Brain microvascular endothelial cell (primary cell): ENCODE results near the gene MGAT3.

Experiments
- DNase-seq: peaks from one replicate; pipeline ENCODE4 v3.0.0-alpha.2; 2020
- H3K27ac ChIP-seq: fragments of 250-450 bp; sonication (Bioruptor Pico); 2 replicates; pipeline ENCODE4 v1.5.1; 2020; ENCODE audit warnings: mild to moderate bottlenecking, moderate library complexity
- H3K27me3 ChIP-seq: fragments of 250-450 bp; sonication (Bioruptor Pico); replicated peaks from 2 replicates; pipeline ENCODE4 v1.5.1; 2020; ENCODE audit warnings: mild to moderate bottlenecking
- H3K36me3 ChIP-seq: fragments of 250-450 bp; sonication (Bioruptor Pico); replicated peaks from 2 replicates; pipeline ENCODE4 v1.5.1; 2020; ENCODE audit warnings: mild to moderate bottlenecking
- H3K4me3 ChIP-seq: 2 replicates; pipeline ENCODE4 v1.5.1; 2011; ENCODE audit warnings: low read depth, mild to moderate bottlenecking, control low read depth, low read length, moderate library complexity
- CTCF ChIP-seq: IDR thresholded peaks from 2 replicates; pipeline ENCODE4 v1.5.1; 2011; ENCODE audit warnings: low read depth, mild to moderate bottlenecking, moderate library complexity, low read length, control low read depth, inconsistent platforms; ENCODE audit errors: missing control alignments
- in situ Hi-C: cut with HindIII; loops from 2 replicates; pipeline ENCODE4 v1.10.0; 2017; ENCODE audit warnings: low sequenced_read_pairs, low pct_ligation_motif_present

The MGAT3 gene

DNA sequence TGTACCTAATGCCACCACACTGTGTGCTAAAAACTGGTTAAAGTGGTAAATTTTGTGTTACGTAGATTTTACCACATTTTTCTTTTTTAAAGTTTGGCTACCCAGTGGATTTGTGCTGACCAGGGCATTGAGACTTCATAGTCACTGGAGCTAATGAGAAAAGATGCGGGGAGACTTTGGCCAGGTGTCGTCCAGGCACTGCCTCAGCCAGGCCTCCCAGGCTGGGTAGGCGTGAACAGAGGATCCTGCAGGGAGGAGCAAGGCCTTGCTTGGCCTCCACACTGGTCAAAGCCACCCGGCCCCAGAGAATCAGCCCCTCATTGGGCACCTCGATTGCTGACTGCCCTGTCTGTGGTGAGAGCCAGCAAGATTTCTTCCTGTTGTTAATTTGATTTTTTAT, 13.4 kb upstream of the MGAT3 start:
- in situ Hi-C loops = no loop called here
- Histone ChIP-seq H3K27me3 (no peaks in the 10 kb centered on the region), H3K27ac (no peak overlapping the region)

DNA sequence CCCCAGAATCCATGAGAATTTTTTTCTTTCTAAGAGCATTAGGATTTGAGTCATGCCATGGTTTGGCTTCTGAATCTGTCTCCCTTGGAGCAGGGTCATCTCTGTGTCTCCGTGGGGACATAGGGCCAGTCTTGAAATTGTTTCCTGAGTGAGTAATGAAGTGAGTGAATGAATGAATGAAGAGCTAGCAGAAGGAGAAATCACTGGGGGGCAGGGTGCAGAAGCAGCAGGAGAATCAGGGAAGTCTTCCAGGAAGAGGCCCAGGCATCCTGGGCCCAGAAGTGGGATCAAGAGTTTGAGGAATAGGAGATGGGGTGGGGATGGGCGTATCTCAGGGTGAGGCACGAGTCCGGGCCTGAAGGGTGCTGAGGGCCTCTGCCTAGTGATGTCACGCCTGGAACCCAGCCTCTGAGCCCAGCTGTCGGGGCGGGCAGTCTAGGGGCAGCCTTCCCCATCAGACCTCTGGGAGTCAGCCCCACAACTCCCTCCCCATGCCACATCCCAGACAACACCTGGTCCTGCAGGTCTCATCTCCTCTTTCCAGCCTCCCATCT, 12.5 kb upstream of the MGAT3 start:
- DNase-seq = no peak
- Histone ChIP-seq H3K27ac (no peak overlapping the region), H3K36me3 (no peaks in the 10 kb centered on the region), H3K4me3 (no peak overlapping the region), H3K27me3 (no peaks in the 10 kb centered on the region)
- TF ChIP-seq CTCF = no peak
- in situ Hi-C loops = no loop called here

More for the DNA sequence above, 13.4 kb upstream of the MGAT3 start:
- Histone ChIP-seq H3K4me3 (no peak overlapping the region), H3K36me3 (no peaks in the 10 kb centered on the region)
- no peak for TF ChIP-seq CTCF
- no peak for DNase-seq

DNA sequence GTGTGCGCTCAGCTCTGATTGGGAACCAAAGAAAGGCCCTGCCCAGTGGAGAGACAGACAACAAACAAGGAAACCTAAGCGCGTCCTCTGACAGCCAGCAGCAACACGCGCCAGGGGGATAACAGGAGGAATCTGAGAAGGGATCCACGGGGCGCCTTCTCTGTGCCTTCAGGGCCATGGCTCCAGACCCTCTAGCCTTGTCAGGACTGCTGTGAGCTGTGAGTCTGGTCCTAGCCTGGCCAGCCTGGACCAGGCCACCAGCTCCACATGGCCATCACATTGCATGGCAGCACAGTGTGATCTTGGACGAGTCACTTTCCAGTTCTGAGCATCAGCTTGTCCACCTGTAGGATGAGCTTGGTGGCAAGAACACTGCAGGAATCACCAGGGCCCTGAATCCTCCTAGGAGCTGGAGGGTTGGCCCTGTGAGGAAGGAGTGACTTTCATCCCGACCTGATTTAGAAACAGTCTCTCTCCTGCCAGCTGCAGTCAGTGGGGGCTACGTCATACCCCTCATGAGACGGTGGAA, 11.8 kb upstream of the MGAT3 start:
- no peak for TF ChIP-seq CTCF
- Histone ChIP-seq H3K4me3 (no peak overlapping the region), H3K27ac (no peak overlapping the region), H3K36me3 (no peaks in the 10 kb centered on the region), H3K27me3 (no peaks in the 10 kb centered on the region)
- in situ Hi-C loops = no loop called here
- DNase-seq = no peak

DNA sequence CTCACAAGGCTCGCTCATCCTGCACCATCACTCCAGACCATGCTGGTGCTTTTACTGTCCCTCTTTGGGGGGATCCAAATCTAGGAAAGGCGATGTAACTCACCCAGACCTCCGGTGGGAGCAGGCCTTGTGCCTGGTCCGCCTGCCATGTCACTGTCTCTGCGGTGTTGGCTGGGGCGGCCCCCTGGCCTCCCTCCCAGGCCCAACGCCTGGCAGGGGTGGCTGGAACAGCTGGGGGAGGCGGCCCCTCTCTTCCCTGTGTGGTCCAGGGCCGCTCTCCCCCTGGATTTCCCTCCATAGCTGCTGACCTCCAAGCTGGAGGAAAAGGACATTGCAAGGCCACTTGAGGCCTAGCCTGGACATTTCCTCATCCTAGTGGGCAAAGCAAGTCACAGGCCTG, 11.1 kb upstream of the MGAT3 start:
- in situ Hi-C loops = no loop called here
- no peaks in the 10 kb centered on the region for H3K27me3 ChIP-seq
- no peak overlapping the region for H3K27ac ChIP-seq
- DNase-seq = no peak
- H3K36me3 ChIP-seq = no peaks in the 10 kb centered on the region
- no peak for TF ChIP-seq CTCF
- no peak overlapping the region for H3K4me3 ChIP-seq

DNA sequence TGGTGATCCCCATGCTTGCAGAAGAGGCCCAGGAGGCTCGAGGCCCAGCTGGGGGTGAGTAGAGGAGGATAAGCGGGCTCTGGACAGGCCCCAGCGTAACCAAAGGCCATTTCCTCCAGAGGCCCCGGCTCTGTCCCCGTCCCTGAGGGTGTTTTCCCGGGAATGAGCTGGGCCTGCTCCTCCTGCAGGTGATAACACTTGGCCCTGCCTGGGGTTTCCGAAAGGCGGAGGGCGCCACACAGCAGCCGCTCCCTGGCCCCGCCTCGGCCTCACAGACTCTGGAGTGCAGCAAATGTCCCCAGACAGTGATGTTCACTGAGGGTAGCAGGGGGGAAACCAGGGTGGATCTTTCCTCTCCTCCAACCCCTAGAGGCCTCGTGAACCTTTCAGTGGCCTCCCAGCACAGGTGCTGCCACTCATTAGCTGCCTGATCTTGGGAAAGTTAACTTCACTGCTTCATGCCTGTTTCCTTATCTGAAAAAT, 10.5 kb upstream of the MGAT3 start:
- no peaks in the 10 kb centered on the region for H3K36me3 ChIP-seq
- no peaks in the 10 kb centered on the region for H3K27me3 ChIP-seq
- H3K4me3 ChIP-seq = no peak overlapping the region
- no peak for DNase-seq
- no peak overlapping the region for H3K27ac ChIP-seq
- in situ Hi-C loops = no loop called here
- no peak for TF ChIP-seq CTCF
